Measurements from ENCODE around the gene RAB6A.

- TF ChIP-seq EZH2 (IDR thresholded peaks at IDR 0.05; ENCODE audit: borderline replicate concordance, control insufficient read depth, low read depth, low read length) (no peak), IKZF2 (IDR thresholded peaks at IDR 0.05) (no peak), DPF2 (IDR thresholded peaks at IDR 0.05) (no peak), FOS (IDR thresholded peaks at IDR 0.05; ENCODE audit: borderline replicate concordance, extremely low read depth, insufficient read length) (no peak), CHD1 (IDR thresholded peaks at IDR 0.05; ENCODE audit: low read depth, low read length) (no peak), RUNX3 (IDR thresholded peaks at IDR 0.05; ENCODE audit: low read length) (no peak), ZNF384 (IDR thresholded peaks at IDR 0.05; ENCODE audit: borderline replicate concordance, low read depth, low read length) (no peak), SIX5 (IDR thresholded peaks at IDR 0.05; ENCODE audit: low read depth, low read length, severe bottlenecking) (no peak), MEF2A (IDR thresholded peaks at IDR 0.05; ENCODE audit: insufficient read depth, low read depth, low read length) (no peak), FOXK2 (IDR thresholded peaks at IDR 0.05) (no peak), HDAC2 (IDR thresholded peaks at IDR 0.05) (no peak)
- TF ChIP-seq, protein P1, sequence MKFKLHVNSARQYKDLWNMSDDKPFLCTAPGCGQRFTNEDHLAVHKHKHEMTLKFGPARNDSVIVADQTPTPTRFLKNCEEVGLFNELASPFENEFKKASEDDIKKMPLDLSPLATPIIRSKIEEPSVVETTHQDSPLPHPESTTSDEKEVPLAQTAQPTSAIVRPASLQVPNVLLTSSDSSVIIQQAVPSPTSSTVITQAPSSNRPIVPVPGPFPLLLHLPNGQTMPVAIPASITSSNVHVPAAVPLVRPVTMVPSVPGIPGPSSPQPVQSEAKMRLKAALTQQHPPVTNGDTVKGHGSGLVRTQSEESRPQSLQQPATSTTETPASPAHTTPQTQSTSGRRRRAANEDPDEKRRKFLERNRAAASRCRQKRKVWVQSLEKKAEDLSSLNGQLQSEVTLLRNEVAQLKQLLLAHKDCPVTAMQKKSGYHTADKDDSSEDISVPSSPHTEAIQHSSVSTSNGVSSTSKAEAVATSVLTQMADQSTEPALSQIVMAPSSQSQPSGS (IDR thresholded peaks at IDR 0.05; ENCODE audit: low read length): no peak
- TF ChIP-seq, protein P2, sequence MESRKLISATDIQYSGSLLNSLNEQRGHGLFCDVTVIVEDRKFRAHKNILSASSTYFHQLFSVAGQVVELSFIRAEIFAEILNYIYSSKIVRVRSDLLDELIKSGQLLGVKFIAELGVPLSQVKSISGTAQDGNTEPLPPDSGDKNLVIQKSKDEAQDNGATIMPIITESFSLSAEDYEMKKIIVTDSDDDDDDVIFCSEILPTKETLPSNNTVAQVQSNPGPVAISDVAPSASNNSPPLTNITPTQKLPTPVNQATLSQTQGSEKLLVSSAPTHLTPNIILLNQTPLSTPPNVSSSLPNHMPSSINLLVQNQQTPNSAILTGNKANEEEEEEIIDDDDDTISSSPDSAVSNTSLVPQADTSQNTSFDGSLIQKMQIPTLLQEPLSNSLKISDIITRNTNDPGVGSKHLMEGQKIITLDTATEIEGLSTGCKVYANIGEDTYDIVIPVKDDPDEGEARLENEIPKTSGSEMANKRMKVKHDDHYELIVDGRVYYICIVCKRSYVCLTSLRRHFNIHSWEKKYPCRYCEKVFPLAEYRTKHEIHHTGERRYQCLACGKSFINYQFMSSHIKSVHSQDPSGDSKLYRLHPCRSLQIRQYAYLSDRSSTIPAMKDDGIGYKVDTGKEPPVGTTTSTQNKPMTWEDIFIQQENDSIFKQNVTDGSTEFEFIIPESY (IDR thresholded peaks at IDR 0.05): no peak
Measured at GRCh38 chr11:73652856-73653559, 107.9 kb downstream of the RAB6A start.

All from GM12878 (cell line).